ENCODE results near the gene SMCO4. TPM values are rescaled to one million over a fixed set of nuclear protein-coding genes. Genes with fewer than 3 reads are reported as not detected.

SMCO4 gene
- total RNA-seq, 1 experiment from 2014 or later: 24.6 TPM

DNA sequence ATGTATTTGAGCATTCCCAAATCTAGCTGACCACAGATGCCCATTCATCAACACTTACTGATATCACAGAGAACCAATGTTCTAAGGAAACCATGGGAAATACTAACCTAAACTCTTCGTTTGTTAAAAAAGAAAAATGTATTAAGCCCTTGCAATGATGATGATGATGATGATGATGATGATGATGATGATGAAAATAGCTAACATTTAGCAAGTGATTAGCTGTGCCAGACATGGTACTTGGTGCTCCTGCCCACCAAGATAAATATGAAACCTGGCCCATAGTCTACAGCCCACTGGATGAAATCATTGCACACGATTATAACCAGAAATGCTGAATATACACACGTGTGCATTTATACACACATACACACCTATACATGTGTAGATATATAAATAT lies 37.5 kb downstream of the SMCO4 start:
- no peak for DNase-seq (ENCODE audit: low spot score)

- DNase-seq (ENCODE audit: low spot score): no peak
These were observed 38.8 kb downstream of the SMCO4 start for GRCh38 chr11:93504110-93505095.

- DNase-seq (ENCODE audit: low spot score): no peak
These were observed 41.3 kb downstream of the SMCO4 start for GRCh38 chr11:93501856-93502255.

DNA sequence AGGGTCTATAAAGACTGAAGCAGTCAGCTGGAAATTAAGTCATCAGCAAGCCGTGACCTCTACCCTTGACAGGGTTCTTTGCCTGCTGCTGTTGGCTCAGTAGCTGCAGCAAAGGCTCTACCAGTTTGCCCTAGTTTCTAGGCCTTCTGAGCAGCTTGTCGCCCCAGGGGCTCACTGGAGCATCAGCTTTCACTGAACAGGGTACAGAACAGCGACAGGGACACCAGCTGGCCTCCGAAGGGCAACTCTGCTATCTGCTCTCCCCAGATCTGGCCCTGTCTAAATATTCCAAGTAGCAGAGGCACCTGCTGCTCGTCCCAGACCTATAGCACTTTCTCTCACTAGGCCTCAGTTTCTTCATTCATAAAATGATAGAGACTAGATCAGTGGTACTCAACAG lies 42.4 kb downstream of the SMCO4 start:
- DNase-seq (ENCODE audit: low spot score): no peak

- DNase-seq (ENCODE audit: low spot score): peak; percentile 42
These were observed 44.5 kb downstream of the SMCO4 start for GRCh38 chr11:93498641-93499040.

- DNase-seq (ENCODE audit: low spot score): peak; percentile 53
These were observed 45.0 kb downstream of the SMCO4 start for GRCh38 chr11:93498161-93498560.

DNA sequence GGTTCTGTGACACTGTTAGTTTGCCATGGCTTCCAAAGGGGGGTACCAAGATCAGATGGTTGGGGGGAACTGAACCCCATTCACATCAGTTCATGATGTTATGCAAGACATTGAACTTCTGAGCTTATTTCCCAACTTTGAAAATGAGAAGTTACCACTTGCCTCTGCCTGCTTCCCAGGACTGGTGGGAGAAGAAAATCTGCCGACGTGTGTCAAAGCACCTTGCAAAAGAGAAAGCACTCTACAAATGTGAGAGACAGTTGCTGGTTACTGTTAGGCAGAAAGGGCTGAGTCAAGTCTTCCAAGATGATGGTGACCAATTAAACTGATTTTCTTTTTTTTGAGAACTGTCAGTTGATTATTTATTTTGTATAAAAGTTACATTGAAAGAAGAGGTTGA lies 45.6 kb downstream of the SMCO4 start:
- DNase-seq (ENCODE audit: low spot score): no peak

- DNase-seq (ENCODE audit: low spot score): no peak
These were observed 48.8 kb downstream of the SMCO4 start for GRCh38 chr11:93494357-93494756.

GRCh38 chr11:93493252-93493897 lies 49.8 kb downstream of the SMCO4 start:
- peak; percentile 49 for DNase-seq (ENCODE audit: low spot score)

GRCh38 chr11:93492464-93493251 lies 50.5 kb downstream of the SMCO4 start:
- no peak for DNase-seq (ENCODE audit: low spot score)

DNA sequence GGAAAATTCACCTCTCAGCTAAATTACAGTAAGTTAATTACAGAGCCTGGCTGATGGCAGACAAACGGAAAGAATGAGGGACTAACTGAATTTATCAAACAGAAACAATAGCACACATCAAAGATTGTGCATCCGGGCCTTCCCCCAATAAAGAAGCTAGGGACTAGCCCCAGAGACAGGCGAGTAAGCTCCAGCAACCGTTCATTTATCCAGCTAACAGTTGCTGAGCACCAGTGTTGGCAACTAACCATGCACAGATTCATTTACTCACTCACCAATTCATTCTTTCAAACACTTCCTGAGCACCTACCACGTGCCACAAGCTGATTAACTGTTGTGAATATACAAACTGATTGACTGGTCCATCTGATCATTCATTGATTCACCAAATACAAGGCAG lies 51.2 kb downstream of the SMCO4 start:
- no peak for DNase-seq (ENCODE audit: low spot score)

GRCh38 chr11:93490996-93491618 lies 52.1 kb downstream of the SMCO4 start:
- no peak for DNase-seq (ENCODE audit: low spot score)

DNA sequence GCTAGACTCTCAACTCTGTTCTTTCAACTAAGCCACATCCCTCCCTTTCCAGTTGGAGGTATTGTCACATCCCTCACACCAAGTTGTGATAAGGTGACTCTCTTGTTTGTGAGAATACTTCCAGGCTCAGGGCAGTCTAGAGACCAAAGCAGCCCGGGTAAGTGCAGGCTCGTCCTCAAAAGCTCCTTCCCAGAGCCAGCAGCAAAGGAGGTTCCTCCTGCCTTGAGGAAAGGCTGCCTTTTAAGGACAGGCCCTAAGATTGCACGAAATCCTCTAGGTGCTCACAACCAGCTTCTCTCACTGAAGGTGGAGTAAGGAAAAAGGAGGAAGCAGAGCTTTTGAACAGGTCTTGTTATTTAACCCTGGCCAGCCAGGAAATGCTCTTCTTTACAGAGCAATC lies 53.4 kb downstream of the SMCO4 start:
- no peak for DNase-seq (ENCODE audit: low spot score)

DNA sequence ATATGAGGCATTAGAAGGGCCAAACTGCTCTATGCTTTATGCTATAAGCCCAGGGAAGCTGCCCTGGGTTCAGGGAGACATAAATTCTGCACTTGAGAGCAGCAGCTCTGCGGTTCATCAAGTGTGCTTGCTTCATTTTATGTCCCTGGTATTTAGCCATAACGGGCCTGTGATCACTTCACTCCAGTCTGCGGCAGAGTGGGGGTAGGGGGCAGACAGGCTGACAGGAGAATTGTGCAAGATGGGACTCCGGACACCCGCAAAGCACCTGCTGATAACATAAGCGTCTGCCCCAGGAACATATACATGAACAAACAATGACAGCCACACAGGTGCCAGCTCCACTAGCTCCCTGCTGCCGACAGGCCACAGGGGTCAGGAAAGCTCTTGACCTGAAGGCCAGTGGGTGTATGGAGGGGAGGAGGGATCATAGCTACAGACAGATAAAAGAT lies 56.1 kb downstream of the SMCO4 start:
- no peak for DNase-seq (ENCODE audit: low spot score)

- DNase-seq (ENCODE audit: low spot score): no peak
These were observed 57.2 kb downstream of the SMCO4 start for GRCh38 chr11:93485983-93486382.

DNA sequence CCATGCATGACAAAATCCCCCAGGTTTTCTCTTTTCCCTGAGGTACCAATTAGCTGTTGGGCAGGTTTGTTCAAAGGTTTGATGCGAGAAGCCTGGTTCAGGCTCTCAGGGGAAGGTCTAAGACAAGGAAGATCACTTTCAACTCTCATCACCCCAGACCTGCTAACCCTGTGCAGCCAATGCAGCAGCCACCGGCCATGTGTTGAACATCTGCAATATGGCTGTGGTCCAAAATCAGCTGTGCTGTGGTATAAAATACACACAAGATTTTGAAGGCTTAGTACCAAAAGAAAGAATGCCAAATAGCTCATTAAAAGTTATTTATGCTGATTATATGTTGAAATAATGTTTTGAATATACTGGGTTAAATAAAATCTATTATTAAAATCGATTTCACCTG lies 58.5 kb downstream of the SMCO4 start:
- no peak for DNase-seq (ENCODE audit: low spot score)

- DNase-seq (ENCODE audit: low spot score): no peak
These were observed 60.6 kb downstream of the SMCO4 start for GRCh38 chr11:93482556-93482955.

- DNase-seq (ENCODE audit: low spot score): peak; percentile 52
These were observed 61.5 kb downstream of the SMCO4 start for GRCh38 chr11:93481696-93482095.

- DNase-seq (ENCODE audit: low spot score): no peak
These were observed 61.9 kb downstream of the SMCO4 start for GRCh38 chr11:93481279-93481678.

- no peak for DNase-seq (ENCODE audit: low spot score)
These were observed 62.4 kb downstream of the SMCO4 start for GRCh38 chr11:93480756-93481155.

GRCh38 chr11:93480256-93480655 lies 62.9 kb downstream of the SMCO4 start:
- DNase-seq (ENCODE audit: low spot score): no peak

- no peak for DNase-seq (ENCODE audit: low spot score)
These were observed 64.3 kb downstream of the SMCO4 start for GRCh38 chr11:93478841-93479240.

Measured in HT-29 (cell line).